Measurements from ENCODE around the gene ANKRD52.

Gene ANKRD52

GRCh38 chr12:56208006-56208405, 50.2 kb downstream of the ANKRD52 start:
- TF ChIP-seq CTCF (IDR thresholded peaks at IDR 0.05; ENCODE audit: unreplicated experiment in 3 of 3) = no peak
- Mint-ChIP-seq H3K4me3 (no peak overlapping the region), H3K4me1 (no peaks in the 10 kb centered on the region), H3K36me3 (ENCODE audit: low read depth) (peaks cover 73% of the 10 kb centered on the region), H3K27ac (no peak overlapping the region), H3K9me3 (no peaks in the 10 kb centered on the region), H3K27me3 (ENCODE audit: low read depth) (no peaks in the 10 kb centered on the region)

- peak; percentile 35 to 61 (median 46) for TF ChIP-seq CTCF (IDR thresholded peaks at IDR 0.05; ENCODE audit: unreplicated experiment in 3 of 3)
- Mint-ChIP-seq H3K4me3 (no peak overlapping the region), H3K4me1 (no peaks in the 10 kb centered on the region), H3K27ac (no peak overlapping the region), H3K9me3 (no peaks in the 10 kb centered on the region), H3K27me3 (ENCODE audit: low read depth) (no peaks in the 10 kb centered on the region), H3K36me3 (ENCODE audit: low read depth) (peaks cover 61% of the 10 kb centered on the region)
These were observed 51.6 kb downstream of the ANKRD52 start for GRCh38 chr12:56206452-56207166.

GRCh38 chr12:56205445-56205844, 52.7 kb downstream of the ANKRD52 start:
- H3K36me3 Mint-ChIP-seq (ENCODE audit: low read depth) = peaks cover 53% of the 10 kb centered on the region
- no peaks in the 10 kb centered on the region for H3K4me1 Mint-ChIP-seq
- no peaks in the 10 kb centered on the region for H3K27me3 Mint-ChIP-seq (ENCODE audit: low read depth)
- no peak overlapping the region for H3K4me3 Mint-ChIP-seq
- H3K27ac Mint-ChIP-seq = no peak overlapping the region
- H3K9me3 Mint-ChIP-seq = no peaks in the 10 kb centered on the region
- no peak for TF ChIP-seq CTCF (IDR thresholded peaks at IDR 0.05; ENCODE audit: unreplicated experiment in 3 of 3)

- H3K27me3 Mint-ChIP-seq (ENCODE audit: low read depth) = no peaks in the 10 kb centered on the region
- no peak for TF ChIP-seq CTCF (IDR thresholded peaks at IDR 0.05; ENCODE audit: unreplicated experiment in 3 of 3)
- no peaks in the 10 kb centered on the region for H3K4me1 Mint-ChIP-seq
- H3K4me3 Mint-ChIP-seq = no peak overlapping the region
- H3K9me3 Mint-ChIP-seq = no peaks in the 10 kb centered on the region
- H3K36me3 Mint-ChIP-seq (ENCODE audit: low read depth) = peaks cover 44% of the 10 kb centered on the region
- H3K27ac Mint-ChIP-seq = no peak overlapping the region
These were observed 53.9 kb downstream of the ANKRD52 start for GRCh38 chr12:56204275-56204674.

GRCh38 chr12:56202838-56203237, 55.3 kb downstream of the ANKRD52 start:
- peak overlapping the region in 1 of 3 experiments; percentile 50 for H3K27ac Mint-ChIP-seq
- no peak for TF ChIP-seq CTCF (IDR thresholded peaks at IDR 0.05; ENCODE audit: unreplicated experiment in 3 of 3)
- no peaks in the 10 kb centered on the region for H3K9me3 Mint-ChIP-seq
- no peaks in the 10 kb centered on the region for H3K4me1 Mint-ChIP-seq
- no peak overlapping the region for H3K4me3 Mint-ChIP-seq
- H3K36me3 Mint-ChIP-seq (ENCODE audit: low read depth) = peaks cover 35% of the 10 kb centered on the region
- H3K27me3 Mint-ChIP-seq (ENCODE audit: low read depth) = no peaks in the 10 kb centered on the region

GRCh38 chr12:56202366-56202765, 55.8 kb downstream of the ANKRD52 start:
- TF ChIP-seq CTCF (IDR thresholded peaks at IDR 0.05; ENCODE audit: unreplicated experiment in 3 of 3) = no peak
- H3K9me3 Mint-ChIP-seq = no peaks in the 10 kb centered on the region
- H3K4me1 Mint-ChIP-seq = no peaks in the 10 kb centered on the region
- peak overlapping the region in 1 of 3 experiments; percentile 50 for H3K27ac Mint-ChIP-seq
- peaks cover 30% of the 10 kb centered on the region for H3K36me3 Mint-ChIP-seq (ENCODE audit: low read depth)
- H3K4me3 Mint-ChIP-seq = no peak overlapping the region
- H3K27me3 Mint-ChIP-seq (ENCODE audit: low read depth) = no peaks in the 10 kb centered on the region

Data from nephron (organoid).